IMR-90 (cell line): ENCODE data around the gene PDC. TPM values are rescaled to one million over a fixed set of nuclear protein-coding genes. Genes with fewer than 3 reads are reported as not detected.

Source experiments
- ATAC-seq: fragments of 200-7000 bp; cut with Tn5 transposase; 2 replicates; pipeline ENCODE4 v1.9.1; 2020; ENCODE audit warnings: low read depth, mild to moderate bottlenecking, moderate library complexity
- BruUV-seq: library from RNA; stranded (reverse); fragments of 400-500 nt; replicated peaks from 2 replicates; lab custom pipeline; 2021; lab: Mats Ljungman, UMichigan
- CTCF ChIA-PET: fragments of 300-600 bp; formaldehyde crosslinking; extraction: SDS; loops from one replicate; lab custom pipeline; 2021; ENCODE audit warnings: antibody characterized with exemption; lab: Yijun Ruan, JAX
- POLR2A ChIA-PET: fragments of 300-600 bp; sonication (Branson Sonifier 250); formaldehyde crosslinking; loops from one replicate; lab custom pipeline; 2022; ENCODE audit warnings: antibody characterized with exemption; ENCODE audit not compliant: unreplicated experiment; lab: Charles Lee
- DNase-seq: peaks from one replicate; pipeline ENCODE4 v3.0.0; 2013
- H2AFZ ChIP-seq: replicated peaks from 2 replicates; pipeline ENCODE3; 2013; ENCODE audit warnings: low read length, mild to moderate bottlenecking; ENCODE audit not compliant: poor library complexity
- H2AK5ac ChIP-seq: 2 replicates; pipeline ENCODE4 v1.6.1; 2013; ENCODE audit warnings: low read depth, low read length, inconsistent platforms
- H2AK9ac ChIP-seq: replicated peaks from 2 replicates; pipeline ENCODE3; 2013; ENCODE audit warnings: mild to moderate bottlenecking, low read depth, low read length, moderate library complexity; ENCODE audit not compliant: poor library complexity
- H2BK120ac ChIP-seq: 2 replicates; pipeline ENCODE4 v1.6.1; 2013; ENCODE audit warnings: low read depth, low read length, inconsistent platforms
- H2BK15ac ChIP-seq: 3 replicates; pipeline ENCODE4 v1.6.1; 2013; ENCODE audit warnings: low read depth, low read length, inconsistent platforms
- H2BK20ac ChIP-seq: 2 replicates; pipeline ENCODE4 v1.6.1; 2013; ENCODE audit warnings: low read depth, mild to moderate bottlenecking, inconsistent platforms, low read length, moderate library complexity
- H2BK5ac ChIP-seq: 2 replicates; pipeline ENCODE4 v1.6.1; 2013; ENCODE audit warnings: mild to moderate bottlenecking, low read depth, low read length, inconsistent platforms; ENCODE audit not compliant: poor library complexity, severe bottlenecking
- H3K14ac ChIP-seq: replicated peaks from 2 replicates; pipeline ENCODE4 v1.6.1; 2013; ENCODE audit warnings: low read depth, low read length, inconsistent platforms
- H3K18ac ChIP-seq: 2 replicates; pipeline ENCODE4 v1.6.1; 2013; ENCODE audit warnings: low read depth, low read length, control low read depth
- H3K23ac ChIP-seq: 2 replicates; pipeline ENCODE4 v1.6.1; 2013; ENCODE audit warnings: low read depth, low read length, inconsistent platforms
- H3K27ac ChIP-seq: 2 replicates; pipeline ENCODE4 v1.5.1; 2013; ENCODE audit warnings: mild to moderate bottlenecking, control low read depth, low read length; ENCODE audit not compliant: insufficient read depth
- H3K27me3 ChIP-seq: 2 replicates; pipeline ENCODE4 v1.6.1; 2013; ENCODE audit warnings: low read length; ENCODE audit not compliant: control insufficient read depth, insufficient read depth
- H3K36me3 ChIP-seq: 2 replicates; pipeline ENCODE4 v1.6.1; 2013; ENCODE audit warnings: low read length, mixed read lengths; ENCODE audit not compliant: control insufficient read depth, insufficient read depth
- H3K4ac ChIP-seq: 2 replicates; pipeline ENCODE4 v1.6.1; 2013; ENCODE audit warnings: low read depth, low read length, inconsistent platforms
- H3K4me1 ChIP-seq: 2 replicates; pipeline ENCODE4 v1.6.1; 2013; ENCODE audit warnings: low read length, mixed read lengths; ENCODE audit not compliant: control insufficient read depth, insufficient read depth
- H3K4me2 ChIP-seq: 2 replicates; pipeline ENCODE4 v1.6.1; 2013; ENCODE audit warnings: low read depth, mild to moderate bottlenecking, control low read depth, low read length, moderate library complexity
- H3K4me3 ChIP-seq: 2 replicates; pipeline ENCODE4 v1.5.1; 2013; ENCODE audit warnings: low read depth, mild to moderate bottlenecking, control low read depth, low read length, moderate library complexity; ENCODE audit not compliant: insufficient read depth
- H3K56ac ChIP-seq: 2 replicates; pipeline ENCODE4 v1.6.1; 2013; ENCODE audit warnings: low read length, inconsistent platforms; ENCODE audit not compliant: insufficient read depth; ENCODE audit errors: extremely low read depth
- H3K79me1 ChIP-seq, 2 experiments: 2 replicates each; pipeline ENCODE4 v1.6.1; 2013; ENCODE audit warnings: low read length in 2 of 2, inconsistent platforms in 1 of 2, low read depth in 1 of 2
- H3K9ac ChIP-seq: 2 replicates; pipeline ENCODE4 v1.6.1; 2013; ENCODE audit warnings: low read depth, low read length, control low read depth
- H3K9me1 ChIP-seq: 2 replicates; pipeline ENCODE4 v1.6.1; 2013; ENCODE audit warnings: low read length, inconsistent platforms; ENCODE audit not compliant: insufficient read depth
- H3K9me3 ChIP-seq: 2 replicates; pipeline ENCODE4 v1.6.1; 2013; ENCODE audit warnings: low read length; ENCODE audit not compliant: control insufficient read depth, insufficient read depth
- H4K20me1 ChIP-seq: 2 replicates; pipeline ENCODE4 v1.6.1; 2013; ENCODE audit warnings: low read length, inconsistent platforms; ENCODE audit not compliant: insufficient read depth
- H4K5ac ChIP-seq: 2 replicates; pipeline ENCODE4 v1.6.1; 2013; ENCODE audit warnings: mild to moderate bottlenecking, low read depth, low read length, control low read depth
- H4K8ac ChIP-seq, 2 experiments: 2 replicates each; pipeline ENCODE4 v1.6.1; 2013; ENCODE audit warnings: low read depth in 2 of 2, low read length in 2 of 2, control low read depth in 1 of 2, inconsistent platforms in 1 of 2
- H4K91ac ChIP-seq: 2 replicates; pipeline ENCODE4 v1.6.1; 2013; ENCODE audit warnings: low read depth, low read length, inconsistent platforms; ENCODE audit not compliant: insufficient read depth
- CEBPB ChIP-seq: IDR thresholded peaks from 2 replicates; pipeline ENCODE4 v1.6.1; 2012; ENCODE audit warnings: low read depth, low read length, improper control_type of control experiment
- CHD1 ChIP-seq: IDR thresholded peaks from 2 replicates; pipeline ENCODE4 v1.6.1; 2012; ENCODE audit warnings: low read depth, low read length, improper control_type of control experiment
- ELK1 ChIP-seq: fragments of 150-350 bp; IDR thresholded peaks from 2 replicates; pipeline ENCODE4 v1.6.1; 2016; ENCODE audit warnings: low read depth, mild to moderate bottlenecking, low read length, moderate library complexity, borderline replicate concordance
- FOS ChIP-seq: fragments of 150-350 bp; IDR thresholded peaks from 2 replicates; pipeline ENCODE4 v1.6.1; 2016; ENCODE audit warnings: low read depth, low read length
- MAFK ChIP-seq: IDR thresholded peaks from 2 replicates; pipeline ENCODE4 v1.6.1; 2012; ENCODE audit warnings: low read depth, low read length, improper control_type of control experiment
- MXI1 ChIP-seq: IDR thresholded peaks from 2 replicates; pipeline ENCODE4 v1.6.1; 2012; ENCODE audit warnings: low read depth, mild to moderate bottlenecking, low read length, moderate library complexity, borderline replicate concordance
- RAD21 ChIP-seq: IDR thresholded peaks from 2 replicates; pipeline ENCODE4 v1.6.1; 2012; ENCODE audit warnings: low read length, improper control_type of control experiment
- RFX5 ChIP-seq: IDR thresholded peaks from 2 replicates; pipeline ENCODE4 v1.8.0; 2012; ENCODE audit warnings: low read depth, mild to moderate bottlenecking, low read length, moderate library complexity
- WGBS, 2 experiments: methylation state at CpG; one replicate each; pipeline versions ENCODE4 v1.1.5 to v1.1.7; 2013; ENCODE audit warnings: missing lambda C conversion rate in 2 of 2; ENCODE audit not compliant: insufficient read length in 1 of 2; ENCODE audit errors: extremely low coverage in 2 of 2; 5-methylcytosine and 5-hydroxymethylcytosine counted together
- dilution Hi-C: fragments of 300-500 bp; cut with HindIII; formaldehyde crosslinking; loops from one replicate; pipeline ENCODE4 v1.14.3; 2018; ENCODE audit warnings: low sequenced_read_pairs; ENCODE audit not compliant: unreplicated experiment
- in situ Hi-C: fragments of 300-500 bp; cut with MboI; formaldehyde crosslinking; loops from 3 replicates; pipeline ENCODE4 v1.14.3; 2019; ENCODE audit warnings: low sequenced_read_pairs, inconsistent platforms, mixed read lengths
- intact Hi-C: fragments of 100-400 bp; cut with micrococcal nuclease; formaldehyde crosslinking; loops from 2 replicates; pipeline ENCODE4 v1.10.0; 2022
- polyA plus RNA-seq, 3 experiments: library from polyadenylated mRNA; depleted of rRNA; stranded (reverse); fragments of >200 nt; gene quantifications; 2 replicates each; pipeline ENCODE4 v1.2.3, GENCODE V29; 2012; ENCODE audit warnings: low replicate concordance in 1 of 3
- total RNA-seq: library from RNA; depleted of rRNA; stranded (reverse); fragments of >200 nt; gene quantifications from 2 replicates; pipeline ENCODE4 v1.2.3, GENCODE V29; 2012

PDC gene
- total and polyA plus RNA-seq, 2 of the 4 experiments (the other 2 are of a cell fraction) = not detected

- Histone ChIP-seq H3K4me2 (no peak overlapping the region), H4K91ac (no peak overlapping the region), H2AK5ac (no peak overlapping the region), H3K4me3 (no peak overlapping the region), H2BK20ac (no peak overlapping the region), H3K18ac (no peak overlapping the region), H3K4me1 (peaks cover 2% of the 10 kb centered on the region; the same call in 1 of the 2 replicates), H2AK9ac (no peak overlapping the region), H2AFZ (no peak overlapping the region), H3K36me3 (no peaks in the 10 kb centered on the region), H2BK15ac (no peak overlapping the region), H3K27ac (no peak overlapping the region), H3K9me1 (no peaks in the 10 kb centered on the region), H4K20me1 (no peaks in the 10 kb centered on the region), H3K4ac (no peak overlapping the region), H4K5ac (no peak overlapping the region), H3K79me1 (no peaks in the 10 kb centered on the region), H4K8ac (no peak overlapping the region; a peak in 1 of 4 replicates), H3K27me3 (no peaks in the 10 kb centered on the region), H3K23ac (no peak overlapping the region), H3K9me3 (no peaks in the 10 kb centered on the region), H3K9ac (no peak overlapping the region), H2BK5ac (no peak overlapping the region), H3K56ac (no peak overlapping the region), H2BK120ac (no peak overlapping the region), H3K14ac (no peak overlapping the region)
- CTCF ChIA-PET = no interaction called here
- BruUV-seq = no TSS peak
- POLR2A ChIA-PET = no interaction called here
- dilution Hi-C loops (no loop called here), intact Hi-C loops (no loop called here), in situ Hi-C loops (no loop called here)
- no CpG with 5 or more reads among the region's 2 CpGs for WGBS, 2 experiments
- ATAC-seq (no peak), DNase-seq (no peak)
- no peak for TF ChIP-seq MXI1
- no peak for TF ChIP-seq FOS
- no peak for TF ChIP-seq CEBPB
- no peak for TF ChIP-seq ELK1
- TF ChIP-seq CHD1 = no peak
- no peak for TF ChIP-seq RAD21
- TF ChIP-seq MAFK = no peak
- no peak for TF ChIP-seq RFX5
Measured at GRCh38 chr1:186494832-186495271, 33.9 kb upstream of the PDC start.
